GM23248 (cell line): ENCODE measurements around the gene TMEM154. TPM values are rescaled to one million over a fixed set of nuclear protein-coding genes. Genes with fewer than 3 reads are reported as not detected.

ENCODE experiments used
- DNase-seq: peaks from one replicate; pipeline ENCODE4 v3.0.0-alpha.2; 2015
- H2AFZ ChIP-seq: fragments of 200-600 bp; sonication (generic); 2 replicates; pipeline ENCODE4 v1.6.1; 2016; ENCODE audit warnings: antibody characterized with exemption
- H3F3A ChIP-seq: fragments of 200-600 bp; sonication (generic); 2 replicates; pipeline ENCODE4 v1.6.1; 2016; ENCODE audit warnings: mild to moderate bottlenecking, antibody characterized with exemption, mixed run types; ENCODE audit not compliant: insufficient read depth
- H3K27ac ChIP-seq: fragments of 200-600 bp; sonication (generic); 2 replicates; pipeline ENCODE4 v1.5.1; 2016; ENCODE audit warnings: mild to moderate bottlenecking
- H3K27me3 ChIP-seq: fragments of 200-600 bp; sonication (generic); replicated peaks from 2 replicates; pipeline ENCODE4 v1.6.1; 2016; ENCODE audit warnings: mild to moderate bottlenecking; ENCODE audit not compliant: insufficient read depth
- H3K36me3 ChIP-seq: fragments of 200-600 bp; sonication (generic); 2 replicates; pipeline ENCODE4 v1.6.1; 2016; ENCODE audit warnings: low read depth, mild to moderate bottlenecking
- H3K4me1 ChIP-seq: fragments of 200-600 bp; sonication (generic); 2 replicates; pipeline ENCODE4 v1.6.1; 2016; ENCODE audit warnings: mild to moderate bottlenecking; ENCODE audit not compliant: insufficient read depth
- H3K4me2 ChIP-seq: fragments of 200-600 bp; sonication (generic); one replicate; pipeline ENCODE4 v1.6.1; 2016; ENCODE audit warnings: mild to moderate bottlenecking; ENCODE audit not compliant: unreplicated experiment
- H3K4me3 ChIP-seq: fragments of 200-600 bp; sonication (generic); 2 replicates; pipeline ENCODE4 v1.5.1; 2016; ENCODE audit warnings: mild to moderate bottlenecking
- H3K79me2 ChIP-seq: fragments of 200-600 bp; sonication (generic); 2 replicates; pipeline ENCODE4 v1.6.1; 2016; ENCODE audit warnings: mild to moderate bottlenecking; ENCODE audit not compliant: insufficient read depth
- H3K9ac ChIP-seq: fragments of 200-600 bp; sonication (generic); 2 replicates; pipeline ENCODE4 v1.6.1; 2016; ENCODE audit warnings: mild to moderate bottlenecking
- H3K9me2 ChIP-seq: fragments of 200-600 bp; sonication (generic); 2 replicates; pipeline ENCODE4 v1.6.1; 2016; ENCODE audit warnings: mixed run types, mild to moderate bottlenecking, moderate library complexity; ENCODE audit not compliant: insufficient read depth
- H3K9me3 ChIP-seq: fragments of 200-600 bp; sonication (generic); one replicate; pipeline ENCODE4 v1.6.1; 2017; ENCODE audit warnings: low read depth
- H4K20me1 ChIP-seq: fragments of 200-600 bp; sonication (generic); 2 replicates; pipeline ENCODE4 v1.6.0; 2016; ENCODE audit not compliant: insufficient read depth
- EZH2 ChIP-seq: fragments of 200-600 bp; sonication (generic); IDR thresholded peaks from 2 replicates; pipeline ENCODE4 v1.6.1; 2018; ENCODE audit warnings: antibody characterized with exemption, mild to moderate bottlenecking; ENCODE audit not compliant: insufficient read depth, poor library complexity, severe bottlenecking
- EZH2phosphoT487 ChIP-seq: fragments of 200-600 bp; sonication (generic); IDR thresholded peaks from 2 replicates; pipeline ENCODE4 v1.6.1; 2018; ENCODE audit warnings: antibody characterized with exemption, moderate library complexity, mild to moderate bottlenecking, low read depth; ENCODE audit not compliant: insufficient read depth
- WGBS, 2 experiments: methylation state at CpG; one replicate each; pipeline ENCODE4 v1.1.6; 2015 to 2017; ENCODE audit warnings: low lambda C conversion rate in 2 of 2, low coverage in 1 of 2; ENCODE audit errors: missing lambda C conversion rate in 2 of 2; 5-methylcytosine and 5-hydroxymethylcytosine counted together
- in situ Hi-C: fragments of 300-500 bp; cut with MboI; formaldehyde crosslinking; loops from 2 replicates; pipeline ENCODE4 v1.15.0; 2020
- polyA plus RNA-seq: library from polyadenylated mRNA; unstranded; fragments of >200 nt; fragmentation: Nextera tagmentation; extraction: Ambion mirVana; gene quantifications from 2 replicates; pipeline ENCODE4 v1.2.1, GENCODE V29; 2016
- total RNA-seq: library from RNA; depleted of rRNA; stranded (reverse); fragments of >200 nt; shearing (Covaris generic); gene quantifications from 2 replicates; pipeline ENCODE4 v1.2.3, GENCODE V29; 2014; rRNA removed

Gene TMEM154
- total RNA-seq (11.9 and 17.2 TPM in 2 replicates), polyA plus RNA-seq (16.1 and 17.3 TPM in 2 replicates)

- Histone ChIP-seq H3K79me2 (no peaks in the 10 kb centered on the region), H3K9ac (peak within 1 kb of the TSS; percentile 80), H3K4me2 (peak within 1 kb of the TSS; percentile 75), H4K20me1 (no peaks in the 10 kb centered on the region), H3K36me3 (no peaks in the 10 kb centered on the region), H3F3A (peaks cover 29% of the 10 kb centered on the region), H3K27me3 (0 out of 2 replicates have a peak, but pooled peaks cover under 1% of the 10 kb centered on the region), H3K4me3 (peak within 1 kb of the TSS; percentile 79), H3K27ac (peak within 1 kb of the TSS; percentile 49), H3K9me3 (no peaks in the 10 kb centered on the region), H3K9me2 (no peaks in the 10 kb centered on the region), H3K4me1 (peaks cover 23% of the 10 kb centered on the region), H2AFZ (peak within 1 kb of the TSS; percentile 90)
- in situ Hi-C loops, result no loop called here
- 6% methylated on average over 32 of the region's 32 CpGs for WGBS, 2 experiments
- TF ChIP-seq EZH2, result no peak
- TF ChIP-seq EZH2phosphoT487, result no peak
- peak; percentile 87 for DNase-seq
These were observed at the start of gene TMEM154 for GRCh38 chr4:152679414-152680281. TMEM154 (minus strand) TSS chr4:152679997; CDS start chr4:152679933, 64 bp downstream.

GRCh38 chr4:152729466-152729865 lies 49.7 kb upstream of the TMEM154 start:
- DNase-seq, result peak; percentile 90
- 0 to 4% methylated on average over 2 of the region's 2 CpGs for WGBS, 2 experiments
- H3F3A ChIP-seq, result peaks cover 5% of the 10 kb centered on the region; the same call in 1 of the 2 replicates
- peaks cover 4% of the 10 kb centered on the region; the same call in 1 of the 2 replicates for H3K4me1 ChIP-seq
- no peaks in the 10 kb centered on the region for H3K9me3 ChIP-seq
- H3K9ac ChIP-seq, result no peak overlapping the region
- TF ChIP-seq EZH2 (no peak), EZH2phosphoT487 (no peak)
- H3K27ac ChIP-seq, result peak overlapping the region; percentile 26; the same call in 1 of the 2 replicates
- peak overlapping the region; percentile 67 for H2AFZ ChIP-seq
- no peaks in the 10 kb centered on the region for H3K36me3 ChIP-seq
- H3K9me2 ChIP-seq, result no peaks in the 10 kb centered on the region
- H3K4me3 ChIP-seq, result no peak overlapping the region
- H4K20me1 ChIP-seq, result no peaks in the 10 kb centered on the region
- H3K4me2 ChIP-seq, result peak overlapping the region; percentile 48
- H3K79me2 ChIP-seq, result no peaks in the 10 kb centered on the region
- in situ Hi-C loops, result no loop called here
- H3K27me3 ChIP-seq, result no peaks in the 10 kb centered on the region

GRCh38 chr4:152728343-152728742 lies 48.5 kb upstream of the TMEM154 start:
- Histone ChIP-seq H3K4me1 (peaks cover 4% of the 10 kb centered on the region; the same call in 1 of the 2 replicates), H3K79me2 (no peaks in the 10 kb centered on the region), H3F3A (peaks cover 5% of the 10 kb centered on the region; the same call in 1 of the 2 replicates), H3K9me3 (no peaks in the 10 kb centered on the region), H3K27ac (no peak overlapping the region), H3K9me2 (no peaks in the 10 kb centered on the region), H3K4me3 (no peak overlapping the region), H3K9ac (no peak overlapping the region), H3K27me3 (no peaks in the 10 kb centered on the region), H3K36me3 (no peaks in the 10 kb centered on the region), H4K20me1 (no peaks in the 10 kb centered on the region), H3K4me2 (no peak overlapping the region), H2AFZ (no peak overlapping the region)
- TF ChIP-seq EZH2, result no peak
- no peak for TF ChIP-seq EZH2phosphoT487
- DNase-seq, result no peak
- 90 to 94% methylated on average over 1 of the region's 1 CpG for WGBS, 2 experiments
- in situ Hi-C loops, result no loop called here

- DNase-seq, result no peak
- Histone ChIP-seq H3K4me3 (no peak overlapping the region), H2AFZ (no peak overlapping the region), H3K27ac (no peak overlapping the region), H3F3A (peaks cover 5% of the 10 kb centered on the region; the same call in 1 of the 2 replicates), H3K9ac (no peak overlapping the region), H3K9me3 (no peaks in the 10 kb centered on the region), H3K4me2 (no peak overlapping the region), H3K36me3 (no peaks in the 10 kb centered on the region), H3K4me1 (peaks cover 4% of the 10 kb centered on the region; the same call in 1 of the 2 replicates), H3K27me3 (no peaks in the 10 kb centered on the region), H3K79me2 (no peaks in the 10 kb centered on the region), H4K20me1 (no peaks in the 10 kb centered on the region), H3K9me2 (no peaks in the 10 kb centered on the region)
- 26 to 36% methylated on average over 1 of the region's 1 CpG for WGBS, 2 experiments
- in situ Hi-C loops, result no loop called here
- TF ChIP-seq EZH2phosphoT487 (no peak), EZH2 (no peak)
These were observed 48.0 kb upstream of the TMEM154 start for GRCh38 chr4:152727784-152728183.
